DND-41 (cell line): ENCODE data around the gene SMIM1.

ENCODE experiments used
- CTCF ChIP-seq: IDR thresholded peaks from 2 replicates; pipeline ENCODE4 v1.5.1; 2012; ENCODE audit warnings: borderline replicate concordance, low read length, moderate library complexity, mild to moderate bottlenecking; ENCODE audit not compliant: poor library complexity, severe bottlenecking; ENCODE audit errors: extremely low read depth
- EZH2 ChIP-seq: IDR thresholded peaks from 3 replicates; pipeline ENCODE4 v1.6.1; 2012; ENCODE audit warnings: borderline replicate concordance, low read depth, mild to moderate bottlenecking, moderate library complexity, low read length, inconsistent platforms; ENCODE audit not compliant: severe bottlenecking

DNA sequence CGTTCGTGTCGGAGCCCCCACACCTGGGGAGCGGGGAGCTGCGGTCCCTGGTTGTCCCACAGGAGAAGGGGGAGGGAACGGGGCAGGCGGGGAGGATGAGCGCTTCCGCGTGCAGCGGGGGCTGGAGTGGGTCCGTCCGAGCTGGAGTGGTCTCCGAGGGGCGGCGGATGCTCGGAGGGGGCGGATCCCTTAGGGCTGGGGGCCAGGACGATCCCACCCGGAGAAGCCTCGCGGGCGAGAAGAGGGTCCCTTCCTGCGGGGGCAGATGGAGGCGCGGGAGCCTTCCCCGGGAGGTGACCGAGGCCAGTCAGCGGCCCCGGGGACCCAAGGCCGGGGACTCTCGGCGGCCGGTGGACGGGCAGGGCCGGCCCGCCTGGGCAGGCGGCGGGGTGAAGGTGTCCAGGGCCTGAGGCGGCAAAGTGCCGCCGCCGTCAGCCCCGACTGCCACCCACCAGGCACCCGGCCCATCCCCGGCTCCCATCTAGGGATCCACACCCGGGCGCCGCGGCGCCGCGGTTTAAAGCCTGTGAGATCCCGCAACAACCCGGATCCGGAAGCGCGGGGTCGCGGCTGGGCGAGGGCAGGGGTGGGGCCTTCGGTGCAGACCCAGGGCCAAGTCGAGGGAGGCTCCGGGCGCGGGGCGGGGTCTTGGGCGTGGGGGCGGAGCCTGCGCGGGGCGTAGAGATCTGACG lies 25.6 kb upstream of the SMIM1 start:
- TF ChIP-seq CTCF (no peak), EZH2 (no peak)
